MV-4-11 (cell line): ENCODE measurements around the gene ICE2.

Source experiments
- DNase-seq: peaks from one replicate; lab custom pipeline; 2025; lab: John Stamatoyannopoulos, UW

ICE2 gene

DNA sequence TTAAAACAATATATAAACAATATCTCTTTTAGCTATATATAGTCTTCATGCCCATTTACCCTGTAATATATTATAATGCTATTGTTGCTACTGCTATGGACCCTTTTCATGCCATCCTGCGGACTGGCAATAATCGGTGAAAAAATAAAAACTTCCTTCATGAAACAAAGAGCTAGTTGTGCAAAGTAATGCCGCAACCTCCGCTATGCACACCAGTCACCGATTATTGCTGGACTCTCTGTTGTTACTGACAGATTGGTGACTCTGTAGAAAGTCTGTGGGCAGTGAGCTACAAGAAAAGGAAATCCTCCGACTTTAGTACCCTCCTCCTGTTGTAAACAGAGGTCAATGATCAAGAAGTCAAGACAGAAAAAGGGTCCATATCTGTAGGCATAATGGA, 17.9 kb upstream of the ICE2 start:
- DNase-seq = peak; percentile 21

DNA sequence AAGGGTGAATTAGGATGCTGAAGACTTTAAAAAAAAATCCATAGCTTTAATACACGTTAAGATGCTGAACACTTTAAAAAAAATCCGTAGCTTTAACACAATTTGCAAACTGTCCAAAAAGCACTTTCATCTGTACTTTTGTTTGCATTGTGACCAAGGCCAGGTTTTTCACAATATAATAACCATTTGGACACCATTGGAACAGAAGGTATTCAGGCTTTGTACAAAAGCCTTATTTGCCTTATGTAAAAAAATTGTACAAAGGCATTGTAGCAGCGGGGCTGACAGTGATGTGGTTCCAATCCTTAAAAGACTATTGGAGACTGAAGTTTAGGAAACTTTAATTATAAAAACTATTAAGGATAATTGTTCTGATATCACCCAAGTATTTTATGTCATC, 15.2 kb upstream of the ICE2 start:
- no peak for DNase-seq

DNA sequence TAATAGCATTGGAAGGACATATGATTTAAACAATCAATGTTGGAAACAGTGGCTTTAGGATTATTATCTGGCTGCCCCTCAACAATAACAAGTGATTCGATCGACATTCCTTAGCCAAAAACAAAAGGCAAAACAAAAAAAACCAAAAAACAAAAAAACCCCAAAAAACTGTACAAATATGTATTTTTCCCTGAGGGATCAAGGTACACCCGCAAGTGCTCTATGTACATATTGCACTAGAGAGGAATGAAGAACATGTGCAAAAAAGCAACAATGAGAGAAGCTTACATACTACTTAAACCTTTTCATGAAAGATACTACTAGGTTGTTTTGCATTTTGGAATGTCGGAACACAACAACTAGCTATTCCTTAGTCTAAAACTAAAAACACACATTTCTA, 14.2 kb upstream of the ICE2 start:
- DNase-seq = no peak

DNA sequence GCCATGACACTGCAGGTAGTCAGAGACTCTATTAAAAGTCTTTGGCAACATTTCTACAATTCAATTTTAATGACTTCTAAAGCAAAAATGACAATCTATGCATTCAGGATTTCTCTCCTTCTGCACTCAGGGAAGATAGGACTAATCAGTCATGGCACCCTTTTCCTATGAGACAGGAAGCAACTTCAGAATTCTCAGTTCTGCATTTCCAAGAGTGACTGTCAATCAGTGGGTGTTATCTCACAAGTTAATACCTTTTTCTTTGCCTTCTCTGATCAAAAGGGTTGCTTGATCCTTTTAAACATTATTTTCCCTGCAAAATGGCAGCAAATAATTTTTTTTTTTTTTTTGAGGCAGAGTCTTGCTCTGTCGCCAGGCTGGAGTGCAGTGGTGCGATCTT, 7.8 kb upstream of the ICE2 start:
- peak; percentile 55 for DNase-seq

DNA sequence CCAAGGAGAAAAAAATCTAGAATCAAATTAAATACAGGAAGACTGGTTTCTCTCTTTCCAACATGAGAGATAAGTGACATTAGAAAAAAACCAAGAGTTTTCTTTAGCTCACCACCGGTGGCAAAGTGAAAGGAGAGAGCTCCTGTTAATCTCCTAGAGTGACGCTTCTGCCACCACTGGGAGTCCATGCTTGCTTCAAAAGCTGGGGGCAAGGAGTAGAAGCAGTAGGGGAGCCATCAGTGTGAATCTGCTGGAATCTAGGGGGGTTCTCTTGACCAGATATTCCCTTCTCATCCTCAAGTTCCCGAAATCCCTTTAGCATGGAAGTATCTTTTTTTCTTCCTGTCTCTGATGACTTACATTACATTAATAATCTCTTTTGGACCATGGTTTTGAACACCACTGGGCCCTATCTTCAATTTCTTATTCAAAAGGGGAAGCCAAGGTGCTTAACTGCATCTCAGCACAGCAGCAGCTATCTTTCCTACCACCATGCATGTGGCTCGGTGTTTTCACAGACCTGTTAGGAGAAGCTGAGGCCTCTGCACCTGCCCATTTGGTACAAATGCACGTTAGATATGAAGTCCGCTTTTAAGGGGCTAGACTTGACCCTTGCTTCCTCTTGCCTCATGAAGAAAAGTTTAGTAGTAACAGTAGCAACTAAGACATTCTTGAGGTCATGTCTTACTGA, 6.6 kb upstream of the ICE2 start:
- no peak for DNase-seq

DNA sequence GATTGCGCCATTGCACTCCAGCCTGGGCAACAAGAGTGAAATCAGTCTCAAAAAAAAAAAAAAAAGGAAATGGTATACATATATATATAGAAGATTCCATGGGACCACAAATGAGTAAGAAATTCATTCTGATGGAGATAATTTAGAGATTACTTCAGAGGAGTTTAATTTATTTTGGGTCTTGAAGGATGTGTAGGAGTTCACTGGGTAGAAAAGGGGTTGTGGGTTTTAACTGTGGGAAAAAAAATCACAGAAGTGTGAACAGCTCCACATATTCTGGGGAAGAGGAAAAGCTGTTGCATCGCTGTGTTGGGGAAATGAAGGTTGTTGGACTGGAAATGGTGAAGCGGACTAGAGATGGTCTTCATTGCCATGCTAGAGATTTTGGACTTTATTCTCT, 4.1 kb upstream of the ICE2 start:
- DNase-seq = peak; percentile 61

DNA sequence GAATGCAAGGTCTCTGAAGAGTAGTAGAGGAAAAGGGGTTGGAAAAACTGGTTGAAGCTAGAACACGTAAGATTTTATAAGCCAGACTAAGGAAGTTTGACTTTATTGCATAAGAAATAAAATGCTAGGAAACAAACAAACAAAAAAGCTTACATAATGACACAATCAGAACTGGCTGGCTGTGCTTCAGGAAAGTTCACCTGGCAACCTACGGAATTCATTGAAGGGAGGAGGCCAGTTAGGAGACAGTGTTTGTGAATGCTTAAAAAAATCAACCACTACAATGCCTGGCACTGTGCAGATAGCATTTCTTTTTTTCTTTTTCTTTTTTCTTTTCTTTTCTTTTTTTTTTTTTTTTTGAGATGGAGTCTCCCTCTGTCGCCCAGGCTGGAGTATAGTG, 1.9 kb upstream of the ICE2 start:
- DNase-seq = no peak

DNA sequence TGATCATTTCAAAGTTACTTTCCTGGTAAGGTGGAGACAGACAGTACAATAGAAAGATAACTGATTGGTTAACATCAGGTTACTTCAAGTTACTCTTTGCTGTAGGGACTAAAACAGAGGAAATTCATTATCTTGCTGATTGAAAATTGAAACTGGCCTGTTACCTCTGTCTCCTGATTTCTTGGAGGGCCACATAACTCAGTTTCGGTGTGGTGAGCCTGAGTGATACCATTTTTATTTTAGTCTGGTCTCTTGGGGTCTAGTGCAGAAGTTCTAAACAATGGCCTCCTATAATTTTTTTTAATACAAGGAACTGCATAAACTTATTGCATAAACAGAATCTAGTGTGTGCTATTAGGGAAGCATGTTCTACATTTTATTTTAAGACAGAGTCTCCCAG, 1.2 kb upstream of the ICE2 start:
- no peak for DNase-seq

DNA sequence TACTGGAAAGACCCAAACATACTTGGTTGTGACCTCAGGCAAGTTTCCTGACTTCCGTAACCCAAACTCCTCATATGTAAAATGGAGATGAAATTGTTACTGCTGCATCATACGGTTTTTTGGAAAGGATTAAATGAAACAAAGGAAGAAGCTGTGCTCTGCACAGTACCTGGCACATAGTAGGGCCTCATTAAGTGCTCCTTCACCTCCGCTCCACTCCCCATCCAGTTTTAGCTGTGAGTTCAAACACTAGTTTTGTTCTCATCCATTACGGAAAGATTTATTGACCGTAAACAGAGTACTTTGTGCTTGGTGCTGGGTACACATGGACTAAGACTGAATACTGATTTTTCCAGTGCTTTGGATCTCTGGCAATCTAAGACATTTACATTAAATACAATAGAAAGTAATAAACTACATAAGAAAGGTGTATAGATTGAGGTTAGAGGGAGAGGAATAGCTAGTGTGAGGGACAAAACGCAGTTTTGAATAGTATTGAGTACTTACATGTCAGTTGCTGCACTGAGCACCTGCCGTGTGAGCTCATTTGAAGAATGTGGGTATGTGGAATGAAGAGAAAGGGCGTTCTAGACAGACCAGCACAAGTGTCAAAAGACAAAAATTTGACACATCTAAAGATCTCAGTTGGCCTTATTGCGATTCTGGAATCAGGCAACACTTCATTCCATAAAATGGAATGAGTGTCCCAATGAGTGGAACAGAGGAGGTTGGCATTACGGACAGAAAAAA, 594 bp upstream of the ICE2 start:
- DNase-seq = no peak

DNA sequence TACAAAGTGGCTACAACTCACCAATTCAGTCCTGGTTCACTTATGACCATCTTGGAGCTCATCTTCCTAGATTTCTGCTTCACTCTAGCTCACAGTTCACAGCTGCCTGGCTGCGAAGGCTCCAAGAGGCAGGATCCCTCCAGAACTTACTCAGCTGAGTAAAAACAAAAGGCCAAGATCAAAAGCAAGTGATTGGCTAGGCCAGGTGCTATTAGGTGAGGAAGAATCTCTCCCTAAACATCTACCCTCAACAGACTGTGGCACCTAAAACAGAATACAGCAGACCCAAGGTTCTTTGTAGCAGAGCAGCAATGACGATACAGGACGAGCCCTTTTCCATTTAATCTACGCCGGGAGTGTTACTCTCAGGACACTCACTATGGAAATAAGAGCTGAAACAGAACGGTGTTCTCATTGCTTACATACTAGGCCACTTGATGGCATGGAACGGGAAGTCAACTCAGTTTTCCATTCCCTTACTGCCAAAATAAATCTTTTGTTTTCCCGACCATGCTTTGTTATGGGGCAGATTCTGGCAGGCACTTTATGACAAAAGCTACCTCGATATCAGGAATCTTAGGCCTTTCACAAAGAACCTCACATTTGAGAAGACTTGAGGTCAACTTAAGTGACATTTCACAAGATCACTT, 901 bp downstream of the ICE2 start:
- peak; percentile 33 for DNase-seq

DNA sequence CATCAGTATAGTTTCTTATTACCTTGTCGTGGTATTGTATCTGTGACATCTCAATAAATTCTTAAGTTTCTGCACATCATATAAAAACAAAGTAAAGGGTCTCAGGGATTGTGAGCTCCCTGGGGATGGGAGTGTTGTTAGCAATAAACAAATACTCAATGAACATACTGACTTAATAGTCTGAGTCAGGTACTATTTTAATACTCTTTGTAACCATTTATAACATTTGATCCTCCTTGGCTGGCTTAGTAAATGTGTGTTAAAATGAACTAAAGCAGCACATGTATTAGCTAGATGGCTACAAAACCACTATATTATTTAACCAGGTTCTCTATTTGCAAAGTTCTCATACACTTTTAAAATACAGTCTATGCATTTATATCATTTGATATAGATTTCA, 1.8 kb downstream of the ICE2 start:
- DNase-seq = no peak

DNA sequence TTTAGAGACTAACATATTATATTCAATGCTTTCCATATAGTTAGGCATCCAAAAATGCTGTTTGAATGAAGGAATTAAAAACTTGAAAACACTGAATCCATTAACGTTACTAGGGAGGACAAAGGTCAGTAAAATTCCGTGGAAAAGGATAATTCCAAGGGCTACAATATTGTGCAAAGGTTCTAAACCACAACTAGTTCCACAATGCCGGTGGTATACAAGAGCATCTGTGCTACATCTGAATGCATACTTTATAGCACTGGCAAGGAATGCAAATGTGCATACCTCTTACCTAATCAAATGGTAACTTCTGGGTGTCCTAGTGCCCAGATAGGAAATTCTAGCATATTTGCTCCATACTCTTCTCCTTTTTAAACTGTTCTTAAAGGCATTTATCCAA, 2.2 kb downstream of the ICE2 start:
- DNase-seq = no peak

DNA sequence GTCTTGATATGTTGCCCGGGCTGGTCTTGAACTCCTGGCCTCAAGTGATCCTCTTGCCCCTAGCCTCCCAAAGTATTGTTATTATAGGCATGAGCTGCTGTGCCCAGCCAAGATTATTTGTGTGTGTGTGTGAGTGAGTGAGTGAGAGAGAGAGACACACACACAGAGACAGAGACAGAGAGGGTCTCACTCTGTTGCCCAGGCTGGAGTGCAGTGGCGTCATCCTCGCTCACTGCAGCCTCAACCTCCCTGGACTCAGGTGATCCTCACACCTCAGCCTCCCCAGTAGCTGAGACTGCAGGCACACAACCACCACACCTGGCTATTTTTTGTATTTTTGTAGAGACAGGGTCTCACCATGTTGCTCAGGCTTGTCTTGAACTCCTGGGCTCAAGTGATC, 5.8 kb downstream of the ICE2 start:
- no peak for DNase-seq

DNA sequence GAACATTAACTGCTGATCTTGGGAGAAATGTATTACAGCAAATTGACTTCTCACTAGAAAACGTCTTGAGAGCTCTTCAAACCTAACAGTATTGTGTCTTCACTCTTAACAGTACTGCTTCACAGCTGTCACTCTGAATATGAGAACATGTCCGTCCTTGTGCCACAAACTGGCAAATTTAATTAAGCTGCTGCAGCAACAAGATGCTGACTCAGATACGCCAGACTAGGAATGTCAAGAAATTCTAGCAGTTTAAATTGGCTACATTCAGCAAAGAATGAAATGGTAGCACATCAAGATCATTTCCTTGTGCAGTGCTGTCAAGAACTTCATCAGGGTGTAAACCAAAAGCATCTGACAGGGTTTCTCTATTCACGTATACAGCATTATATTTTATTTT, 7.6 kb downstream of the ICE2 start:
- DNase-seq = no peak

DNA sequence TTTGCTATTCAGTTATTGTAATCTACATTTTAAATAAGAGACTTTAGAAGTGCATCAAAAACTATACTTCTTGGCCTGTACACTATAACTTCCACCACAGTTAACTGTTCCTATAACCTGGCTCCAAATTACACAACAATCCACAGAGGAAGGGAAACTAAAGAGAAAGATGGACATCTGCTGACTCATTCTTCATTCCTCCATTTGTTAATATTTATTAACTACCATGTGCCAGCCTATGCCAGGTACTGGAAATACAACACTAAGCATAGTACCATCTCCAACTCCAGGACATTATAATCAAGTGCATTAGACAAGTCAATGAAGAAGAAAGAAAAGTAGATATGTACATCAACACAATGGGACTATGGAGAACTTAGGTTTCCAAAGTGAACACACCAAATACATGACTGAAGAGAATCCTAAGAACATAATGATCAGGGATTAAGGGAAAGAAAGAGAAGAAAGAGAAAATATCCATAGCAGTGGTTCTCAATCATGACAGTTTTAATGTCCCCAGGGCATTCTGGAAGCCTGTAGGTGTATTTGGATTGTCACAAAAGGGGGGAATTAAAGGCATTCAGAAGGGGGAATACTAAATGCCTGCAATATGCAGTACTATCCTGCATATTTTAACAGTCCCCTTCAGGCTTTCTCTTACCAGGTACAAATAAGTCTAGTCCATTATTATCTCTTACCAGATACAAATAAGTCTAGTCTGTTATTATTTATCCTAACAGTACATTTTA, 8.9 kb downstream of the ICE2 start:
- DNase-seq = peak; percentile 45

DNA sequence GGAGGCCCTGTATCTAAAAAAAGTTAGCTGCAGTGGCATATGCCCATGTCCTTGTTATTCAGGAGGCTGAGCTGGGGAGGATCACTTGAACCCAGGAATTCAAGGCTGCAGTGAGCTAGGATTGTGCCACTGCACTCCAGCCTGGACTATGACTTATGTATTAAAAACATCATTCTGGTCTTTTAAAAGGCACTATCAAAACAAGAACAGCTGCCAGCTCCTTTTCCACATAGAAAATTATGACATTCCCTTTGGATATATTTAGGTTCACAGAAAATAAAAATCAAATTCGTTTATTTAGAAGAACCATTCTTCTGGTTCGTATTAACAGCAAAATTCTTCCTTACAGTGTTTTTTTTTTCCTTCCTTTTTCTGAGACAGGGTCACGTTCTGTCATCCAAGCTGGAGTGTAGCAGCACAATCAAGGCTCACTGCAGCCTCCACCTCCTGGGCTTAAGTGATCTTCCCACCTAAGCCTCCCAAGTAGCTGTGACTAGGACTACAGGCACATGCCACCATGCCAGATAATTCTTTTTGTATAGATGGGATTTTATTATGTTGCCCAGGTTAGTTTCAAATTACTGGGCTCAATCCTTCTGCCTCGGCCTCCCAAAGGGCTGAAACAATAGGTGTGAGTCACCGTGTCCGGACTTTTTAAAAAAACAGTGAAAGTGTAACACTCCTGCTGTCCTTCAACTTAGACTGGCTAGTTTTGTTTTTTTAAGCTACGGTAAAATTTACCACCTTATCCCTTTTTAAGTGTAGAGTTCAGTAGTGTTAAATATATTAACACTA, 13.9 kb downstream of the ICE2 start:
- DNase-seq = no peak

DNA sequence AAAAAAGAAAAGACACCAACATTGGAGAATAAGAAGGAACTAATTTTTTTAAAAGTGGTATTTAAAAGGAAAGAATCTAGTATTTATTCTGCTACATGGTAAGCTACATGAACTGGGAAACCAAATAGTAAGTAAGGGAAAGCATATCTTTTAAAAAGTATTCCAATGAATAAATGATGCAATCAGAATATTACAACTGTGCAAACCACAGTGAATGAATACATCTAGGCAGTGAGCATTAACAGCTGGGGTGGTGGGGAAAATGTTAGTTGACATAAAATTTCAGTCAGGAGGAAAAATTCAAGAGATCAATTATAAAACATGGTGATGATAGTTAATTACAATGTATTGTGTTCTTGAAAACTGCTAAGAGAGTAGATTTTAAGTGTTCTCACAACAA, 16.9 kb downstream of the ICE2 start:
- no peak for DNase-seq

DNA sequence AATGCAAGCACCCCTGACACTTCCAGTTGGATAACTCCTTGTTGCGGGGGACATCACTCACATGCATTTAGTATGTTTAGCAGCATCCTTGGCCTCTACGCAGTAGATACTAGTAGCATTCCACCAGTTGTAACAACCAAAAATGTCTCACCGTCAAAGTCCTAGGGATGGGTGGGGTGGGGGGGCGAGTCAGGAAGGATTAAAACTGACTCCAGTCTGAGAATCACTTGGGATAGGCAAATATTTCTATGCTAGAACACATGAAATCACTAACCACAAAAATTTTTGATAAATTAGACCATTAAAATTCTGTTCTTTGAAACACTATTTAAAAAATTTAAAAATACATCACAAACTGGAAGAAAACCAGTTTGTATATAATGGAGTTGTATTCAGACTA, 18.0 kb downstream of the ICE2 start:
- no peak for DNase-seq

DNA sequence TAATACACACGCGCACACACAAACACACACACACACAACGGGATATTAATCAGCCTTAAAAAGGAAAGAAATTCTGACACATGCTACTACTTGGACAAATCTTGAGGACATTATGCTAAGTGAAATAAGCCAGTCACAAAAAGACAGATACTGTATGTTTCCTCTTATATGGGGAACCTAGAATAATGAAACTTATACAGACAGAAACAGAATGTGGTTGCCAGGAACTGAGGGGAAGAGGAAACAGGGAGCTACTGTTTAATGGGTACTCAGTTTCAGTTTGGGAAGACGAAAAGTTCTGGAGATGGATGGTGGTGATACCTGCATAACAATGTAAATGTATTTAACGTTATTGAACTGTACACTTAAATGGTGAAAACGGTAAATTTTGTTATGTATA, 20.2 kb downstream of the ICE2 start:
- peak; percentile 71 for DNase-seq

DNA sequence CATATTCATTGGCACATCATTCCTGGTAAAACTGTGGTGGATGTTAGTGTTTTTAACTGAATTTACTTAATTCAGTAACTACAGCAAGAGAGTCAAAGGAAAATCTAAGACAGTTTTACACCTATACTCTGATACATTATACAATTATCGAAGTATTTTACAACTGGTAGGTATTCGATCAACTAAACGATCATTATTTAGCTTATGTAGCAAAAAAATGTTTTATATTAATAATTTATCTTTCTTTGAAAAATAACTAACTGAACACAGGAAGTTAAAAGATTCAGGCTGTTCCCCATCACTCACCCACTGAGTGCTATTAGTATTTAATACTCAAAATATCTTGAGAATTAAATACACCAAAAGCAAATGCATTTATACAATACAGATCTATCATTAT, 21.0 kb downstream of the ICE2 start:
- DNase-seq = no peak

DNA sequence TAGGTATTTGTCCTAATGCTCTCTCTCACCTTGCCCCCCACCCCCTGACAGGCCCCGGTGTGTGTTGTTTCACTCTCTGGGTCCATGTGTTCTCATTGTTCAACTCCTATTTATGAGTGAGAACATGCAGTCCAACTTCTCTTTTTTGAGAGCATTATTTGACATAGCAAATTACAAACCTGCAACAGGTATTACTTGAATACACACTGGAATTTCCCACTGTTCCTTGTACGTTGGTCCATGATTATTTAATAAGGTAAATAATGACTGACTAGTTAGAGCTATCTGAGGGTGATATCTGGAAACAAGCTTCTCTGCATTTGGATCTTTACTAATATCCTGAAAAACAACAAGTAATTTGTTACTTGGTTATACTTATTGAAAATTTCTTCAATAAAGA, 24.1 kb downstream of the ICE2 start:
- DNase-seq = no peak
